Measurements from ENCODE around the gene TIGD3. TPM values are rescaled to one million over a fixed set of nuclear protein-coding genes. Genes with fewer than 3 reads are reported as not detected.
"Not testable (repeated sequence)": the region's sequence is repeated elsewhere in the genome, so short reads cannot be mapped to it uniquely, and the experiment has no call there.

The TIGD3 gene
- total RNA-seq, 1 donor from 2014 or later = 0.43 TPM

GRCh38 chr11:65329478-65329877 lies 25.1 kb upstream of the TIGD3 start:
- no peaks in the 10 kb centered on the region for H3K36me3 ChIP-seq
- H3K27me3 ChIP-seq = no peaks in the 10 kb centered on the region
- DNase-seq = no peak
- H3K27ac ChIP-seq = no peak overlapping the region
- H3K4me1 ChIP-seq = peaks cover 8% of the 10 kb centered on the region
- TF ChIP-seq, protein P1, sequence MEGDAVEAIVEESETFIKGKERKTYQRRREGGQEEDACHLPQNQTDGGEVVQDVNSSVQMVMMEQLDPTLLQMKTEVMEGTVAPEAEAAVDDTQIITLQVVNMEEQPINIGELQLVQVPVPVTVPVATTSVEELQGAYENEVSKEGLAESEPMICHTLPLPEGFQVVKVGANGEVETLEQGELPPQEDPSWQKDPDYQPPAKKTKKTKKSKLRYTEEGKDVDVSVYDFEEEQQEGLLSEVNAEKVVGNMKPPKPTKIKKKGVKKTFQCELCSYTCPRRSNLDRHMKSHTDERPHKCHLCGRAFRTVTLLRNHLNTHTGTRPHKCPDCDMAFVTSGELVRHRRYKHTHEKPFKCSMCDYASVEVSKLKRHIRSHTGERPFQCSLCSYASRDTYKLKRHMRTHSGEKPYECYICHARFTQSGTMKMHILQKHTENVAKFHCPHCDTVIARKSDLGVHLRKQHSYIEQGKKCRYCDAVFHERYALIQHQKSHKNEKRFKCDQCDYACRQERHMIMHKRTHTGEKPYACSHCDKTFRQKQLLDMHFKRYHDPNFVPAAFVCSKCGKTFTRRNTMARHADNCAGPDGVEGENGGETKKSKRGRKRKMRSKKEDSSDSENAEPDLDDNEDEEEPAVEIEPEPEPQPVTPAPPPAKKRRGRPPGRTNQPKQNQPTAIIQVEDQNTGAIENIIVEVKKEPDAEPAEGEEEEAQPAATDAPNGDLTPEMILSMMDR (IDR thresholded peaks at IDR 0.05) = no peak
- intact Hi-C loops (cut with DNase I) = loop anchor here (5.0 kb wide), 1 partner anchor 52 kb away; no protein-coding TSS in a partner anchor
- no peaks in the 10 kb centered on the region for H3K9me3 ChIP-seq
- H3K4me3 ChIP-seq = no peak overlapping the region
- ATAC-seq = no peak

DNA sequence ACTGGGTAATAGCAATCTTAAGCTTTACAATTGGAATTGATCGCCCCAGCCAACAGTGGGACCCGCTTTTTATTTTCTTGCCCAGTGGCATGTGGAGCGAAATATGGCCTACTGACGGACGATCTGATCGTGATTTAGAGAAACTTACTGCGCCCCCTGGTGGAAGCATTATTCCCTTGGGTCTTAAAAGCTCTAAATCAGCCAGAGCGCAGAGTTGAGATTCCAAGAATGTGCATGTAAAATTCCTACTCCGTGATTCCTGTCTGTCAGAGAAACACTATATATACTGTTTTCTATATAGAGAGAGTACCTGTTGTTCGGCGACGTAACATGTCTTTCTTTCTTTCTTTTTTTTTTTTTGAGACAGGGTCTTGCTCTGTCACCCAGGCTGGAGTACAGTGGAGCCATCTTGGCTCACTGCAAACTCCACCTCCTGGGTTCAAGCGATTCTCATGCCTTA lies 24.6 kb upstream of the TIGD3 start:
- no peaks in the 10 kb centered on the region for H3K9me3 ChIP-seq
- H3K4me1 ChIP-seq = peaks cover 13% of the 10 kb centered on the region
- no peaks in the 10 kb centered on the region for H3K36me3 ChIP-seq
- intact Hi-C loops (cut with DNase I) = loop anchor here (5.0 kb wide), 1 partner anchor 53 kb away; no protein-coding TSS in a partner anchor
- no peak overlapping the region for H3K4me3 ChIP-seq
- DNase-seq = no peak
- H3K27me3 ChIP-seq = no peaks in the 10 kb centered on the region
- ATAC-seq = peak; percentile 61
- no peak overlapping the region for H3K27ac ChIP-seq
- TF ChIP-seq, protein P1 (IDR thresholded peaks at IDR 0.05) = peak; percentile 84

DNA sequence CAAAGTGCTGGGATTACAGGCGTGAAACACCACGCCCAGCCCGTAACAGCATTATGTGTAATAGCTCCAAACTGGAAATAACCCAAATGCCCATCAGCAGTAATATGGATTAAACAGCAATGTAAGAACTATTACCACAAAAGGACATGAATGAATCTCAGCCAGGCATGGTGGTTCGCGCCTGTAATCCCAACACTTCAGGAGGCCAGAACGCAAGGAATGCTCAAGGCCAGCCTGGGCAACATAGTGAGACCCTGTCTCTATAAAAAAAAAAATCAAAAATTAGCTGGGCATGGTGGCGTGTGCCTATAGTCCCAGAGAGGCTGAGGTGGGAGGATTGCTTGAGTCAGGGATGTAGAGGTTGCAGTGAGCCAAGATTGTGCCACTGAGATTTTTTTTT lies 24.0 kb upstream of the TIGD3 start:
- peaks cover 19% of the 10 kb centered on the region for H3K4me1 ChIP-seq
- ATAC-seq = no peak

GRCh38 chr11:65332591-65332990 lies 22.0 kb upstream of the TIGD3 start:
- H3K4me1 ChIP-seq = peaks cover 22% of the 10 kb centered on the region
- H3K36me3 ChIP-seq; H3K27me3 ChIP-seq; intact Hi-C loops (cut with DNase I); ATAC-seq; H3K27ac ChIP-seq; H3K9me3 ChIP-seq; DNase-seq; H3K4me3 ChIP-seq: not testable (repeated sequence)

More for the DNA sequence above, 24.0 kb upstream of the TIGD3 start:
- intact Hi-C loops (cut with DNase I) = no loop called here
- DNase-seq = no peak
- Histone ChIP-seq H3K4me3 (no peak overlapping the region), H3K36me3 (no peaks in the 10 kb centered on the region), H3K9me3 (no peaks in the 10 kb centered on the region), H3K27me3 (no peaks in the 10 kb centered on the region), H3K27ac (no peak overlapping the region)
- TF ChIP-seq, protein P1 (IDR thresholded peaks at IDR 0.05) = no peak

GRCh38 chr11:65334696-65335295 lies 19.8 kb upstream of the TIGD3 start:
- H3K27me3 ChIP-seq = no peaks in the 10 kb centered on the region
- H3K4me1 ChIP-seq = peaks cover 16% of the 10 kb centered on the region
- H3K9me3 ChIP-seq = no peaks in the 10 kb centered on the region
- peak overlapping the region; percentile 94 for H3K4me3 ChIP-seq
- H3K27ac ChIP-seq = no peak overlapping the region
- ATAC-seq (no peak), DNase-seq (no peak)
- intact Hi-C loops (cut with DNase I) = no loop called here
- TF ChIP-seq, protein P1 (IDR thresholded peaks at IDR 0.05) = no peak
- peaks cover 12% of the 10 kb centered on the region for H3K36me3 ChIP-seq

DNA sequence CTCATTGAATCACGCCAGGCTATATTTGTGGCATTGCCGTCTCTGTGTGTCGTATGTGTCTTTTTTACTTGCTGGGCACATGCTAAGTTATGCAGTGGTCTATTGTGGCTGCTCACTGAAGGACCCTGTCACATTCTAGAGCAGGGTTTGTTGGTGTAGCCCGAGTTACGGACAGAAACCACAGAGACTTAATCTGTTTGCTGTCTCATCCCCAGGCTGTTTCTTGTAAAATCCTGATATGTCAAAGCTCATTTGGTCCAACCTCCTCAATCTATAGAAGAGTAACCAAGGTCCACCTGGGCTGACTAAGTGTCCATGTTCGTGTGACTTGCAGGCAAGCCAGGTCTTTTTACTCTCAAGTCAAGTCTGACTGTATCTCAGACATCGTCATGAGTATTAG lies 15.9 kb upstream of the TIGD3 start:
- TF ChIP-seq, protein P1 (IDR thresholded peaks at IDR 0.05) = no peak
- intact Hi-C loops (cut with DNase I) = no loop called here
- Histone ChIP-seq H3K27me3 (no peaks in the 10 kb centered on the region), H3K36me3 (peaks cover 50% of the 10 kb centered on the region), H3K4me3 (no peak overlapping the region), H3K4me1 (peaks cover 16% of the 10 kb centered on the region), H3K27ac (no peak overlapping the region), H3K9me3 (no peaks in the 10 kb centered on the region)
- no peak for DNase-seq
- ATAC-seq = no peak

Measured in upper lobe of right lung (tissue), 1 donor.